Measurements from ENCODE around the gene ANAPC2. TPM values are rescaled to one million over a fixed set of nuclear protein-coding genes. Genes with fewer than 3 reads are reported as not detected.
A peak's percentile ranks its signal among the peaks of the same experiment; 100 is the strongest.

ANAPC2 gene
- total and polyA plus RNA-seq, 4 donors = 31.9 to 60.9 (median 41.1) TPM

DNA sequence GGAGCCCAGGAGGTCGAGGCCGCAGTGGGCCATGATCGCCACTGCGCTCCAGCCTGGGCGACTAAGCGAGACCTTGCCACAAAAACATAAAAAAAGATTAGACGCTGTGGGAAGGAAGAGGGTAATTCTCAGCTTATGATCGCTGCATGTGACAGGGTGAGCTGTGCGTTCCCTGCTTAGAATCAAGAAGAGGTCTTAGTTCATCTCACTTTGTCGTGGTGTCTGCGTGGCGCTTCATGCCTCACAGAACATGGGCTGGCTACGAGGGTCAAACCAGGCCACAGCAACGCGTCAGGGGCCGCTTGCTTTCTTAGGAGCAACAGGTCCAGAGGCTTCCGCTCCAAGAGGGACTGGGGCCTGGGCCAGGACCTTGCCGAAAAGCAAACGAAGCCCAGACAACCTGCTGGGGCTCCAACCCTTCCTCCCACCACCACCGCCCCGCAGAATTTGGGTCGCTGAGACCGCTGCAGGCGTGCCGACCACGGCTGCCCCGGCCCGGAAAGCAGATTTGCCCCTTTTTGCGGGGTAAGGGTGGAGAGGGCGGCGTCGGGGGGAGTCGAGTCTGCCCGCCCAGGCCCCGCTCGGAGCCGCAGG is 59.4 kb downstream of the ANAPC2 start:
- H3K36me3 ChIP-seq (ENCODE audit: control insufficient read depth in 4 of 4, insufficient read depth in 4 of 4, low read length in 4 of 4) = no peaks in the 10 kb centered on the region
- H3K27me3 ChIP-seq (ENCODE audit: control insufficient read depth in 3 of 3, insufficient read depth in 3 of 3, low read length in 2 of 3) = peaks cover 0 to 3% (median 0%) of the 10 kb centered on the region in 3 donors
- TF ChIP-seq, protein P1, sequence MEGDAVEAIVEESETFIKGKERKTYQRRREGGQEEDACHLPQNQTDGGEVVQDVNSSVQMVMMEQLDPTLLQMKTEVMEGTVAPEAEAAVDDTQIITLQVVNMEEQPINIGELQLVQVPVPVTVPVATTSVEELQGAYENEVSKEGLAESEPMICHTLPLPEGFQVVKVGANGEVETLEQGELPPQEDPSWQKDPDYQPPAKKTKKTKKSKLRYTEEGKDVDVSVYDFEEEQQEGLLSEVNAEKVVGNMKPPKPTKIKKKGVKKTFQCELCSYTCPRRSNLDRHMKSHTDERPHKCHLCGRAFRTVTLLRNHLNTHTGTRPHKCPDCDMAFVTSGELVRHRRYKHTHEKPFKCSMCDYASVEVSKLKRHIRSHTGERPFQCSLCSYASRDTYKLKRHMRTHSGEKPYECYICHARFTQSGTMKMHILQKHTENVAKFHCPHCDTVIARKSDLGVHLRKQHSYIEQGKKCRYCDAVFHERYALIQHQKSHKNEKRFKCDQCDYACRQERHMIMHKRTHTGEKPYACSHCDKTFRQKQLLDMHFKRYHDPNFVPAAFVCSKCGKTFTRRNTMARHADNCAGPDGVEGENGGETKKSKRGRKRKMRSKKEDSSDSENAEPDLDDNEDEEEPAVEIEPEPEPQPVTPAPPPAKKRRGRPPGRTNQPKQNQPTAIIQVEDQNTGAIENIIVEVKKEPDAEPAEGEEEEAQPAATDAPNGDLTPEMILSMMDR (IDR thresholded peaks at IDR 0.05; ENCODE audit: control extremely low read depth, extremely low read depth) = no peak
- peak overlapping the region; percentile 76 for H3K4me3 ChIP-seq
- ATAC-seq (ENCODE audit: insufficient read depth, low FRiP score) = no peak
- peak overlapping the region; percentile 65 to 80 for H3K27ac ChIP-seq (ENCODE audit: low read depth in 1 of 2, low read length in 1 of 2)
- H3K9ac ChIP-seq (ENCODE audit: insufficient read depth in 1 of 2, low read length in 2 of 2) = no peak overlapping the region
- no peak for DNase-seq
- 24 to 27% methylated on average over 37 of the region's 37 CpGs for WGBS, 2 donors
- peaks cover 0 to 5% (median 0%) of the 10 kb centered on the region in 4 donors for H3K9me3 ChIP-seq (ENCODE audit: control insufficient read depth in 4 of 4, insufficient read depth in 3 of 4, low read length in 3 of 4)
- H3K4me1 ChIP-seq (ENCODE audit: control insufficient read depth in 5 of 5, insufficient read depth in 5 of 5, low read length in 5 of 5) = peaks cover 0 to 16% (median 6%) of the 10 kb centered on the region in 5 donors

DNA sequence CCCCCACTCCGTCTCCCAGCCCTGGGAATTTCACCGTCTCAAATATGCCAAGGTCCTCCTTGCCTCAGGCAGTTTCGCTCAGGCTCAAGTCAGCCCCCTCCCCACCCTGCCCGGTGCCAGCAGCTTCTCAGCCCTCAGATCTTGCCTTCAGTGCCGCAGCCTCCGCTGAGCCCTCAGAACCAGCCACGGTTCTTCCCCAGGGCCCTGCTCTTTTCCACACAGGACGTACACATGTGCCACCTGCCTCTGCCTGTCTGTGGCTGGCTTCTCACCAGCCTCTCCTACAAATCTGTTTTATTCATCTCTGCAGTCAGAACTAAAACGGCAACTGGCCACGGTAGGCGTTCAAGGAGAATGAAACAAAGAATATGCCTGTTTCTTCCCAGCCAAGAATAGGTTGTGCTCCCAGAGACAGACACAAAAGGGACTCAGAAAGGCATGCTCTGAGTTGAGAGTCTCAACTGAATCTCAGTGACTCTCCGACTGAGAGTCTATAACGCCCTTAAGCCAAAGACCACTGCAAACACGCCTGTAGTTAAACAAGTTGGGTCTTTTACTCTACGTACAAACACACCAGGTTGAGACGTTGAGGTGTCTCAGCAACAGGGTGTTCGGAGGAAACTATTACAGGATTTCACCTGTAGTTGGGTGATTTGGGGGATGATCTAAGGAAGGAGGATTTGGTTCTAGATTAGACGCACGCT is 60.0 kb downstream of the ANAPC2 start:
- WGBS, 2 donors = 56 to 67% methylated on average over 19 of the region's 19 CpGs
- peak overlapping the region in 1 of 2 donors; percentile 80 for H3K27ac ChIP-seq (ENCODE audit: low read depth in 1 of 2, low read length in 1 of 2)
- H3K9me3 ChIP-seq (ENCODE audit: control insufficient read depth in 4 of 4, insufficient read depth in 3 of 4, low read length in 3 of 4) = peaks cover 0 to 5% (median 0%) of the 10 kb centered on the region in 4 donors
- H3K36me3 ChIP-seq (ENCODE audit: control insufficient read depth in 4 of 4, insufficient read depth in 4 of 4, low read length in 4 of 4) = no peaks in the 10 kb centered on the region
- TF ChIP-seq, protein P1 (IDR thresholded peaks at IDR 0.05; ENCODE audit: control extremely low read depth, extremely low read depth) = no peak
- H3K9ac ChIP-seq (ENCODE audit: insufficient read depth in 1 of 2, low read length in 2 of 2) = no peak overlapping the region
- H3K4me3 ChIP-seq = peak overlapping the region; percentile 8
- H3K27me3 ChIP-seq (ENCODE audit: control insufficient read depth in 3 of 3, insufficient read depth in 3 of 3, low read length in 2 of 3) = no peaks in the 10 kb centered on the region
- DNase-seq (peak in 1 of 3 donors; percentile 47), ATAC-seq (ENCODE audit: insufficient read depth, low FRiP score) (no peak)
- peaks cover 0 to 16% (median 6%) of the 10 kb centered on the region in 5 donors for H3K4me1 ChIP-seq (ENCODE audit: control insufficient read depth in 5 of 5, insufficient read depth in 5 of 5, low read length in 5 of 5)

DNA sequence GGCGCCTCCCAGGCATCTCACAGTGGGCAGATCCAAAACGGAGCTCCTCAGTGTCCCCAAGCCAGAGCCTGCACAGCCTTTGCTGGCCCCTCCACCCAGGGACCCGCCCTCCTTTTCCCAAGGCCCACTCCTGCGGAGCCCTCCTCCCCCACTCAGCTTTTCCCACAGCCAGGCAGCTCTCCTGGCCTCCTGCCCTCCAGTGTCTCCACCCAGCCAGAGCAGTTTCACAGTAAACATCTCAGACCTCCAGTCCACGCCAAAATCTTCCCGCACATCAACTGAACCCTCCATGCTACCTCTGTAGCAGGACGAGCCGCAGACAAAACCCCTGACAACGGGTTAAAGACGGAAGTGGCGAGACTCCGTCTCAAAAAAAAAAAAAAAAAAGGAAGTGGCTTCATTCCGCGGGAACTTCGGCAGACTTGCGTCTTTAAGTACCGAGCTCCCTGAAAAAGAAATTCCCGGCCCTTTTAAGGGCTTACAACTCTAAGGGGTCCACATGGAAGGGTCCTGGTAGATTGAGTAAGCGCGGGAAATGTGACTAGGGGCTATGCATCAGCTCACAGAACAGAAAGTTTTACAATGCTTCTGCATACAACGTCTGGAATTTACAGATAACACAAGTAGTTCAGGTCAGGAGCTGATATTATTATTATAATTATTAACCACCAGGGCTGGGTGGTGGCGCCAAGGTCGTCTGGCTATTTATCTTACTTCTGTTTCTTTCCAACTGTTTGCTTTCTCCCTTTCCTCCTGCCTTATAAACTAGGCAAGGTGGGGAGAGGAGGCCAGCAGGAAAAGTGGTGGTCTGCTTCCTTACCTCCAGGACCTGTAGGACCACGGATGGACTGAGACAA is 60.8 kb downstream of the ANAPC2 start:
- Histone ChIP-seq H3K36me3 (ENCODE audit: control insufficient read depth in 4 of 4, insufficient read depth in 4 of 4, low read length in 4 of 4) (no peaks in the 10 kb centered on the region), H3K4me1 (ENCODE audit: control insufficient read depth in 5 of 5, insufficient read depth in 5 of 5, low read length in 5 of 5) (peaks cover 0 to 16% (median 6%) of the 10 kb centered on the region in 5 donors), H3K9me3 (ENCODE audit: control insufficient read depth in 4 of 4, insufficient read depth in 3 of 4, low read length in 3 of 4) (peaks cover 0 to 5% (median 0%) of the 10 kb centered on the region in 4 donors), H3K27ac (ENCODE audit: low read depth in 1 of 2, low read length in 1 of 2) (peak overlapping the region in 1 of 2 donors; percentile 82), H3K9ac (ENCODE audit: insufficient read depth in 1 of 2, low read length in 2 of 2) (peak overlapping the region in 1 of 2 donors; percentile 61), H3K4me3 (no peak overlapping the region), H3K27me3 (ENCODE audit: control insufficient read depth in 3 of 3, insufficient read depth in 3 of 3, low read length in 2 of 3) (no peaks in the 10 kb centered on the region)
- TF ChIP-seq, protein P1 (IDR thresholded peaks at IDR 0.05; ENCODE audit: control extremely low read depth, extremely low read depth) = no peak
- DNase-seq (peak; percentile 24 to 59 (median 37)), ATAC-seq (ENCODE audit: insufficient read depth, low FRiP score) (no peak)
- WGBS, 2 donors = 14 to 15% methylated on average over 24 of the region's 24 CpGs
